Measurements from ENCODE around the gene ITGBL1.

The ITGBL1 gene

GRCh38 chr13:101452519-101453485, at the start of gene ITGBL1:
ITGBL1 (plus strand) TSS chr13:101452675; CDS start chr13:101452834, 159 bp downstream.
- DNase-seq = no peak

GRCh38 chr13:101406791-101407190, 45.7 kb upstream of the ITGBL1 start:
- no peak for DNase-seq

GRCh38 chr13:101408154-101408553, 44.3 kb upstream of the ITGBL1 start:
- no peak for DNase-seq

- no peak for DNase-seq
Observed at GRCh38 chr13:101408992-101409656, 43.4 kb upstream of the ITGBL1 start.

GRCh38 chr13:101412076-101412475, 40.4 kb upstream of the ITGBL1 start:
- no peak for DNase-seq

GRCh38 chr13:101415358-101416174, 36.9 kb upstream of the ITGBL1 start:
- no peak for DNase-seq

GRCh38 chr13:101416181-101417042, 36.1 kb upstream of the ITGBL1 start, which contains the start of gene NALCN:
NALCN (minus strand) TSS chr13:101416508; CDS start chr13:101399126, 17,382 bp downstream.
- DNase-seq = peak; percentile 16 to 17

- DNase-seq = no peak
Observed at GRCh38 chr13:101417043-101417406, 35.5 kb upstream of the ITGBL1 start.

- DNase-seq = no peak
Observed at GRCh38 chr13:101417501-101417900, 35.0 kb upstream of the ITGBL1 start.

- no peak for DNase-seq
Observed at GRCh38 chr13:101423872-101424271, 28.6 kb upstream of the ITGBL1 start.

GRCh38 chr13:101424381-101425155, 27.9 kb upstream of the ITGBL1 start:
- no peak for DNase-seq

- no peak for DNase-seq
Observed at GRCh38 chr13:101425156-101425471, 27.4 kb upstream of the ITGBL1 start.

- no peak for DNase-seq
Observed at GRCh38 chr13:101425623-101426022, 26.9 kb upstream of the ITGBL1 start.

- no peak for DNase-seq
Observed at GRCh38 chr13:101429733-101430132, 22.7 kb upstream of the ITGBL1 start.

GRCh38 chr13:101433895-101434294, 18.6 kb upstream of the ITGBL1 start:
- DNase-seq = no peak

- DNase-seq = no peak
Observed at GRCh38 chr13:101434486-101434885, 18.0 kb upstream of the ITGBL1 start.

- no peak for DNase-seq
Observed at GRCh38 chr13:101447852-101448251, 4.6 kb upstream of the ITGBL1 start.

GRCh38 chr13:101449790-101450748, 2.4 kb upstream of the ITGBL1 start:
- DNase-seq = no peak

GRCh38 chr13:101450749-101451130, 1.7 kb upstream of the ITGBL1 start:
- no peak for DNase-seq

- DNase-seq = no peak
Observed at GRCh38 chr13:101451641-101452040, 834 bp upstream of the ITGBL1 start.

Data from activated T-cell treated with anti-CD3 and anti-CD28 coated beads, Interleukin-2, amount 50 U/mL, for 48 hours (primary cell).